Measurements from ENCODE around the gene LMCD1.

The LMCD1 gene

GRCh38 chr3:8486434-8486833, 15.2 kb upstream of the LMCD1 start:
- Histone ChIP-seq H3K27me3 (ENCODE audit: insufficient read depth, poor library complexity, severe bottlenecking) (no peaks in the 10 kb centered on the region), H3K4me3 (replicated peaks; ENCODE audit: insufficient read depth, low read length) (no peak overlapping the region), H3K27ac (replicated peaks) (no peak overlapping the region)
- DNase-seq (ENCODE audit: low read depth in 1 of 2, low spot score in 1 of 2), result no peak
- TF ChIP-seq POLR2AphosphoS5 (IDR thresholded peaks at IDR 0.05; ENCODE audit: low read depth) (no peak), CTCF (IDR thresholded peaks at IDR 0.05; ENCODE audit: insufficient read depth, low read length) (no peak), SPI1 (IDR thresholded peaks at IDR 0.05; ENCODE audit: borderline replicate concordance, low read depth) (no peak), GABPA (IDR thresholded peaks at IDR 0.05; ENCODE audit: low read depth) (no peak), REST (IDR thresholded peaks at IDR 0.05; ENCODE audit: insufficient replicate concordance, low read depth) (no peak)

GRCh38 chr3:8486936-8487335, 14.7 kb upstream of the LMCD1 start:
- TF ChIP-seq GABPA (IDR thresholded peaks at IDR 0.05; ENCODE audit: low read depth) (no peak), REST (IDR thresholded peaks at IDR 0.05; ENCODE audit: insufficient replicate concordance, low read depth) (no peak), CTCF (IDR thresholded peaks at IDR 0.05; ENCODE audit: insufficient read depth, low read length) (no peak), SPI1 (IDR thresholded peaks at IDR 0.05; ENCODE audit: borderline replicate concordance, low read depth) (no peak), POLR2AphosphoS5 (IDR thresholded peaks at IDR 0.05; ENCODE audit: low read depth) (no peak)
- Histone ChIP-seq H3K27ac (replicated peaks) (no peak overlapping the region), H3K4me3 (replicated peaks; ENCODE audit: insufficient read depth, low read length) (no peak overlapping the region), H3K27me3 (ENCODE audit: insufficient read depth, poor library complexity, severe bottlenecking) (no peaks in the 10 kb centered on the region)
- no peak for DNase-seq (ENCODE audit: low read depth in 1 of 2, low spot score in 1 of 2)

GRCh38 chr3:8488411-8488810, 13.2 kb upstream of the LMCD1 start:
- Histone ChIP-seq H3K27ac (replicated peaks) (no peak overlapping the region), H3K27me3 (ENCODE audit: insufficient read depth, poor library complexity, severe bottlenecking) (no peaks in the 10 kb centered on the region), H3K4me3 (replicated peaks; ENCODE audit: insufficient read depth, low read length) (no peak overlapping the region)
- no peak for DNase-seq (ENCODE audit: low read depth in 1 of 2, low spot score in 1 of 2)
- TF ChIP-seq GABPA (IDR thresholded peaks at IDR 0.05; ENCODE audit: low read depth) (no peak), SPI1 (IDR thresholded peaks at IDR 0.05; ENCODE audit: borderline replicate concordance, low read depth) (no peak), POLR2AphosphoS5 (IDR thresholded peaks at IDR 0.05; ENCODE audit: low read depth) (no peak), CTCF (IDR thresholded peaks at IDR 0.05; ENCODE audit: insufficient read depth, low read length) (no peak), REST (IDR thresholded peaks at IDR 0.05; ENCODE audit: insufficient replicate concordance, low read depth) (no peak)
